MM.1S (cell line): ENCODE data around the gene CD109.

Experiments used
- EZH2phosphoT487 ChIP-seq: fragments of 300-600 bp; sonication (generic); IDR thresholded peaks from 2 replicates; pipeline ENCODE4 v1.6.1; 2018; ENCODE audit warnings: antibody characterized with exemption, low read length
- TF ChIP-seq, protein P1 (sequence below): fragments of 300-600 bp; sonication (generic); IDR thresholded peaks from 2 replicates; pipeline ENCODE4 v1.5.1; 2016; ENCODE audit warnings: antibody characterized with exemption, low read length, mixed read lengths

DNA sequence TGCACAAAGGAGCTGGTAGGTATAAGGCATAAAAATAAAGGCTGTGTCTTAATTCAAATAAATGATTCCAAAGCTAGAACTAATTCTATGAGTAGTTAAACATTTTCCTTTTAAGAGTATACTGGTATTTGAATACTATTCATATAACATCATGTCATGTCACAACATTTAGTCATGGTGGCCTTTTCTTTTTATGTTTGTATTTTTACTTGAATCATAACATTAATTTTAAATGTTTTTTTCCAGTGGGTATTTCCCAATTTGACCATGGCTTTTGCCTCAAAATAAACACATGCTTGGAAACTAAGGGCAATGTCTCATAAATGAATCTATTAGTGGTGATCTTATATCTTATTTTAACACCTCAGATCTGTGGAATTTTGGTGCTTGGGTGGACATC is 177.1 kb downstream of the CD109 start:
- TF ChIP-seq, protein P1, sequence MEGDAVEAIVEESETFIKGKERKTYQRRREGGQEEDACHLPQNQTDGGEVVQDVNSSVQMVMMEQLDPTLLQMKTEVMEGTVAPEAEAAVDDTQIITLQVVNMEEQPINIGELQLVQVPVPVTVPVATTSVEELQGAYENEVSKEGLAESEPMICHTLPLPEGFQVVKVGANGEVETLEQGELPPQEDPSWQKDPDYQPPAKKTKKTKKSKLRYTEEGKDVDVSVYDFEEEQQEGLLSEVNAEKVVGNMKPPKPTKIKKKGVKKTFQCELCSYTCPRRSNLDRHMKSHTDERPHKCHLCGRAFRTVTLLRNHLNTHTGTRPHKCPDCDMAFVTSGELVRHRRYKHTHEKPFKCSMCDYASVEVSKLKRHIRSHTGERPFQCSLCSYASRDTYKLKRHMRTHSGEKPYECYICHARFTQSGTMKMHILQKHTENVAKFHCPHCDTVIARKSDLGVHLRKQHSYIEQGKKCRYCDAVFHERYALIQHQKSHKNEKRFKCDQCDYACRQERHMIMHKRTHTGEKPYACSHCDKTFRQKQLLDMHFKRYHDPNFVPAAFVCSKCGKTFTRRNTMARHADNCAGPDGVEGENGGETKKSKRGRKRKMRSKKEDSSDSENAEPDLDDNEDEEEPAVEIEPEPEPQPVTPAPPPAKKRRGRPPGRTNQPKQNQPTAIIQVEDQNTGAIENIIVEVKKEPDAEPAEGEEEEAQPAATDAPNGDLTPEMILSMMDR: no peak
- no peak for TF ChIP-seq EZH2phosphoT487
